Measurements from ENCODE around the gene MAS1.

- TF ChIP-seq CTCF (IDR thresholded peaks at IDR 0.05 in 2 of 3, conservative IDR thresholded peaks at IDR 0.05 in 1 of 3; ENCODE audit: insufficient read depth in 2 of 3, low read depth in 1 of 3, low read length in 3 of 3) (no peak), ZBTB40 (IDR thresholded peaks at IDR 0.05) (no peak), ZBTB40 (CRISPR knock-in tag; IDR thresholded peaks at IDR 0.05) (no peak), SREBF2 (CRISPR knock-in tag; IDR thresholded peaks at IDR 0.05) (no peak), POLR2A (conservative IDR thresholded peaks at IDR 0.05) (no peak), SMC3 (conservative IDR thresholded peaks at IDR 0.05; ENCODE audit: insufficient read depth, low read depth, low read length) (no peak)
Measured at GRCh38 chr6:159871241-159871640, 19.5 kb upstream of the MAS1 start.

Measured in K562 (cell line).